ENCODE results near the gene FHIP2A.
"Not testable (repeated sequence)": the region's sequence is repeated elsewhere in the genome, so short reads cannot be mapped to it uniquely, and the experiment has no call there.

Gene FHIP2A

GRCh38 chr10:114821293-114821914, at the start of gene FHIP2A:
Gene FHIP2A, plus strand, starts transcription at chr10:114821780. Its CDS starts 299 bp downstream, at chr10:114822079.
- peak within 1 kb of the TSS; percentile 69 for H3K4me3 ChIP-seq (ENCODE audit: low read depth, low read length)
- peak; percentile 61 for TF ChIP-seq CTCF (IDR thresholded peaks at IDR 0.05; ENCODE audit: low read depth, low read length, missing control alignments)
- DNase-seq (ENCODE audit: low read depth) = no peak

GRCh38 chr10:114772496-114773196, 48.9 kb upstream of the FHIP2A start:
- H3K4me3 ChIP-seq (ENCODE audit: low read depth, low read length) = no peak overlapping the region
- TF ChIP-seq CTCF (IDR thresholded peaks at IDR 0.05; ENCODE audit: low read depth, low read length, missing control alignments) = no peak
- no peak for DNase-seq (ENCODE audit: low read depth)

- no peak for DNase-seq (ENCODE audit: low read depth)
- no peak overlapping the region for H3K4me3 ChIP-seq (ENCODE audit: low read depth, low read length)
- TF ChIP-seq CTCF (IDR thresholded peaks at IDR 0.05; ENCODE audit: low read depth, low read length, missing control alignments) = no peak
Measured at GRCh38 chr10:114773197-114773532, 48.4 kb upstream of the FHIP2A start.

GRCh38 chr10:114775082-114775481, 46.5 kb upstream of the FHIP2A start:
- not testable (repeated sequence) for DNase-seq (ENCODE audit: low read depth); H3K4me3 ChIP-seq (ENCODE audit: low read depth, low read length)

GRCh38 chr10:114777415-114777814, 44.2 kb upstream of the FHIP2A start:
- TF ChIP-seq CTCF (IDR thresholded peaks at IDR 0.05; ENCODE audit: low read depth, low read length, missing control alignments) = no peak
- no peak for DNase-seq (ENCODE audit: low read depth)
- H3K4me3 ChIP-seq (ENCODE audit: low read depth, low read length) = no peak overlapping the region

GRCh38 chr10:114779803-114780576, 41.6 kb upstream of the FHIP2A start:
- no peak overlapping the region for H3K4me3 ChIP-seq (ENCODE audit: low read depth, low read length)
- no peak for DNase-seq (ENCODE audit: low read depth)

More at GRCh38 chr10:114779803-114780576, 41.6 kb upstream of the FHIP2A start:
- no peak for TF ChIP-seq CTCF (IDR thresholded peaks at IDR 0.05; ENCODE audit: low read depth, low read length, missing control alignments)

All from GM12864 (cell line).